Sigmoid colon (tissue), 7 donors: Measurements from ENCODE around the gene FAM13C. TPM values are rescaled to one million over a fixed set of nuclear protein-coding genes. Genes with fewer than 3 reads are reported as not detected.

ENCODE experiments used
- DNase-seq: peaks from one replicate; pipeline ENCODE4 v3.0.0-alpha.2; 2019
- H3K27ac ChIP-seq, 4 donors: fragments of 200-600 bp; sonication (generic); one replicate each; pipeline ENCODE4 v1.5.1; 2016 to 2019; ENCODE audit warnings: mild to moderate bottlenecking in 1 of 4
- H3K27me3 ChIP-seq, 3 donors: fragments of 200-600 bp; sonication (generic); one replicate each; pipeline ENCODE4 v1.5.1; 2019; ENCODE audit warnings: mild to moderate bottlenecking in 1 of 3
- H3K36me3 ChIP-seq, 4 donors: fragments of 200-600 bp; sonication (generic); one replicate each; pipeline ENCODE4 v1.5.1; 2016 to 2019
- H3K4me1 ChIP-seq, 4 donors: fragments of 200-600 bp; sonication (generic); one replicate each; pipeline ENCODE4 v1.5.1; 2017 to 2019
- H3K4me3 ChIP-seq, 4 donors: fragments of 200-600 bp; sonication (generic); one replicate each; pipeline ENCODE4 v1.5.1; 2017 to 2019; ENCODE audit warnings: mild to moderate bottlenecking in 2 of 4, moderate library complexity in 1 of 4
- H3K9me3 ChIP-seq, 4 donors: fragments of 200-600 bp in 3 of 4; sonication (generic) in 3 of 4; one replicate each; pipeline versions ENCODE4 v1.5.1 to v1.6.1; 2013 to 2019
- EP300 ChIP-seq, 4 donors: sonication (generic); formaldehyde crosslinking; IDR thresholded peaks; one replicate each; pipeline ENCODE4 v1.6.1; 2017; ENCODE audit warnings: antibody characterized with exemption in 4 of 4
- POLR2A ChIP-seq, 2 donors: fragments of 450-650 bp; IDR thresholded peaks; one replicate each; pipeline ENCODE4 v1.6.1; 2016; ENCODE audit warnings: antibody characterized with exemption in 2 of 2, mild to moderate bottlenecking in 2 of 2, moderate library complexity in 2 of 2
- POLR2AphosphoS5 ChIP-seq, 4 donors: sonication (generic); formaldehyde crosslinking; IDR thresholded peaks; one replicate each; pipeline ENCODE4 v1.6.1; 2017; ENCODE audit warnings: antibody characterized with exemption in 4 of 4
- WGBS, 2 donors: extraction: QIAGEN DNeasy Blood & Tissue Kit; methylation state at CpG; one replicate each; pipeline ENCODE4 v1.1.7; 2013; 5-methylcytosine and 5-hydroxymethylcytosine counted together
- intact Hi-C: fragments of 100-400 bp; cut with DNase I; formaldehyde crosslinking; loops from one replicate; pipeline ENCODE4 v1.15.1; 2023
- polyA plus RNA-seq, 3 donors: library from polyadenylated mRNA; stranded (reverse); fragments of 200-250 nt; gene quantifications; one replicate each; pipeline ENCODE4 v1.2.3, GENCODE V29; 2013
- total RNA-seq, 4 donors: library from RNA; depleted of rRNA; stranded (reverse); fragments of >200 nt; gene quantifications; one replicate each; pipeline ENCODE4 v1.1.0, GENCODE V29; 2016
- TF ChIP-seq, protein P1 (sequence below), 4 experiments: fragments of 450-650 bp in 3 of 4; fragments of 200-600 bp in 1 of 4; IDR thresholded peaks; one replicate each; pipeline ENCODE4 v1.5.1; 2016 to 2019; ENCODE audit warnings: antibody characterized with exemption in 4 of 4, mild to moderate bottlenecking in 3 of 4, moderate library complexity in 2 of 4
- donor health status: healthy with polysubstance abuse.
- donor health status: Bipolar disorder and iron deficiency.
- donor health status: healthy.

Gene FAM13C
- total and polyA plus RNA-seq, 7 donors, result 0.92 to 33.9 (median 13.8) TPM

DNA sequence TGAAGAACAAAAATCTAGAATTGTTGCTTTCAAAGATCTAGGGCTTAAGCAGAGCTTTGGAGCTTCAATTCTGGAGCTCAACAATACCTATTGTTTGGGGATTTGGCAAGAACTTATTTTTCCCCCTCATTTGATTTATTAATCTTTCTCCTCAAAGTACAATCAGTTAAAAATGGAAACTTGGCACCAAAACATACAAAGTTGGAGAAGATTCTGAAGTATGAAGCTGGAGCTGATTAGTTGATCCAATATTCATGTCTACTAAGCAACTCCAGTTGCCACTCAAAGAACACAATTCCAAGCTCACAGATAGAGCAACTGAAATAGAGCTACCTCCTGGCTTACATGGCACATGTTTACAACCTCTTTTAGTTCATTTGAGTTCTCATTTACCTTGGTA, 3.8 kb downstream of the FAM13C start:
- intact Hi-C loops, result no loop called here
- no peak for DNase-seq
- no peaks in the 10 kb centered on the region for H3K27me3 ChIP-seq
- H3K27ac ChIP-seq, result peak overlapping the region in 1 of 4 donors; percentile 90
- no peak for TF ChIP-seq POLR2AphosphoS5 (IDR thresholded peaks at IDR 0.05)
- TF ChIP-seq, protein P1, sequence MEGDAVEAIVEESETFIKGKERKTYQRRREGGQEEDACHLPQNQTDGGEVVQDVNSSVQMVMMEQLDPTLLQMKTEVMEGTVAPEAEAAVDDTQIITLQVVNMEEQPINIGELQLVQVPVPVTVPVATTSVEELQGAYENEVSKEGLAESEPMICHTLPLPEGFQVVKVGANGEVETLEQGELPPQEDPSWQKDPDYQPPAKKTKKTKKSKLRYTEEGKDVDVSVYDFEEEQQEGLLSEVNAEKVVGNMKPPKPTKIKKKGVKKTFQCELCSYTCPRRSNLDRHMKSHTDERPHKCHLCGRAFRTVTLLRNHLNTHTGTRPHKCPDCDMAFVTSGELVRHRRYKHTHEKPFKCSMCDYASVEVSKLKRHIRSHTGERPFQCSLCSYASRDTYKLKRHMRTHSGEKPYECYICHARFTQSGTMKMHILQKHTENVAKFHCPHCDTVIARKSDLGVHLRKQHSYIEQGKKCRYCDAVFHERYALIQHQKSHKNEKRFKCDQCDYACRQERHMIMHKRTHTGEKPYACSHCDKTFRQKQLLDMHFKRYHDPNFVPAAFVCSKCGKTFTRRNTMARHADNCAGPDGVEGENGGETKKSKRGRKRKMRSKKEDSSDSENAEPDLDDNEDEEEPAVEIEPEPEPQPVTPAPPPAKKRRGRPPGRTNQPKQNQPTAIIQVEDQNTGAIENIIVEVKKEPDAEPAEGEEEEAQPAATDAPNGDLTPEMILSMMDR (IDR thresholded peaks at IDR 0.05), result no peak
- TF ChIP-seq POLR2A (IDR thresholded peaks at IDR 0.05), result no peak
- no peak for TF ChIP-seq EP300 (IDR thresholded peaks at IDR 0.05)
- no peaks in the 10 kb centered on the region for H3K9me3 ChIP-seq
- no peak overlapping the region for H3K4me3 ChIP-seq
- H3K4me1 ChIP-seq, result peaks cover 0 to 68% (median 35%) of the 10 kb centered on the region in 4 donors
- H3K36me3 ChIP-seq, result peaks cover 0 to 7% (median 0%) of the 10 kb centered on the region in 4 donors

DNA sequence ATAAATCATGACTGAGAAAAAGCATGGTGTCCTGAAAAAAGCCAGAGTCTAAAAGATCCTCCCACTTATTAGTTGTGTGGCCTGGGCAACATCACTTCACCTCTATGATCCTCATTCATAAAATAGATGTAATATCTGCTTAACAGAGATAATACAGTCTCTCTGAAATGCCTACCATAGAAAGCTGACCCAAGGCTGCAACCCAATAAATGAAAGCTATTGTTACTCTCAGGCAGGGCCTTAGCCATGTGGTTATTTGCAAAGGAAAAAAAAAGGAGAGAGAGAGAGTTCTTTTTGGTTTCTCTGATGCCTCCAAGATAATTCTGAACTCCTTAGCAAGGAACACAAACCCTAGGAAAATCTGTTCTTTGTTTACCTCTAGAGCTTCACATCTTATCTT, 7.9 kb downstream of the FAM13C start:
- intact Hi-C loops, result no loop called here

DNA sequence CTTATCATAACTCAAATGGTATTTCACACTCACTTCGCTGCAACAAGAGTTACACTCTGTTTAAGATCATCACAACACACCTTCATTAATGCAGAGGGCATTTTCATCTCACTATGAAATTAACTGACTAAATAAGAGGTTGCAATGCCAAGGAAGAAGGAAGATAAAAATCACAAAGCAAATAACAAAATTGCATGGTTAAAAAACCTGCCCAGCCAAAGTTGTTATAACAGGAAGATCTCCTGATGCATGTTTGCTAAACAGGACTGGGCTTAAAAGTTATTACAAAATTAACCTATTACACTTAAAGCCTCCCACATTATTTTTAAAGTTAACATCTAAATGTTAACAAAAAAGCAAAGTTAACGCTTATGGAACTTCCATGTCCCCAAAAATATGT, 11.8 kb downstream of the FAM13C start:
- TF ChIP-seq EP300 (IDR thresholded peaks at IDR 0.05) (no peak), POLR2A (IDR thresholded peaks at IDR 0.05) (no peak)
- TF ChIP-seq, protein P1 (IDR thresholded peaks at IDR 0.05), result no peak
- H3K27me3 ChIP-seq, result no peaks in the 10 kb centered on the region
- intact Hi-C loops, result no loop called here
- no peak overlapping the region for H3K27ac ChIP-seq
- peaks cover 0 to 47% (median 16%) of the 10 kb centered on the region in 4 donors for H3K36me3 ChIP-seq
- DNase-seq, result no peak
- peaks cover 0 to 10% (median 3%) of the 10 kb centered on the region in 4 donors for H3K4me1 ChIP-seq
- H3K9me3 ChIP-seq, result no peaks in the 10 kb centered on the region
- no peak overlapping the region for H3K4me3 ChIP-seq
- WGBS, 2 donors, result 95 to 97% methylated on average over 2 of the region's 2 CpGs

More for the DNA sequence above, 7.9 kb downstream of the FAM13C start:
- no peak for DNase-seq
- H3K27me3 ChIP-seq, result no peaks in the 10 kb centered on the region
- H3K36me3 ChIP-seq, result peaks cover 0 to 36% (median 11%) of the 10 kb centered on the region in 4 donors
- H3K27ac ChIP-seq, result no peak overlapping the region
- no peaks in the 10 kb centered on the region for H3K9me3 ChIP-seq
- TF ChIP-seq, protein P1 (IDR thresholded peaks at IDR 0.05), result no peak
- peak in 1 of 4 donors; percentile 26 for TF ChIP-seq POLR2AphosphoS5 (IDR thresholded peaks at IDR 0.05)
- peaks cover 0 to 37% (median 12%) of the 10 kb centered on the region in 4 donors for H3K4me1 ChIP-seq
- H3K4me3 ChIP-seq, result no peak overlapping the region

DNA sequence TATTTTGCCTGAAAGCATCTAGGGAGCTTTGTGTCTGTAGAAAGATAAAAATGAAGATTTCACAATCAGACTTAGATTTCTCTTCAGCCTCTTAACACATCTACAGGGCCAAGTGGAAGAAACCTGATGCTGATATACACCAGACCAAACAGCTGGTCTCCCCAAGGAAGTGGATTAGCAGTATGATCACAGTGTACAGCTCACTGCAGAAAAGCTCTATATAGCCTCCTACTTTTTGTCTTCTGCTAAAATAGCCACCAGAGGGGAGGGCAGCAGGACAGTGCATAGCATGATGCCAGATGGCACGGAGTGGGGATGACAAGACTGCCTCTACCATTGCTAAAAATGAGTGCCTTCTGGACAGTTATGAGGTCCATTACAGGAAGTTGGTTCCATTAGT, 16.0 kb downstream of the FAM13C start:
- peaks cover 0 to 30% (median 10%) of the 10 kb centered on the region in 4 donors for H3K36me3 ChIP-seq
- 85 to 86% methylated on average over 1 of the region's 1 CpG for WGBS, 2 donors
- TF ChIP-seq, protein P1 (IDR thresholded peaks at IDR 0.05), result no peak
- TF ChIP-seq EP300 (IDR thresholded peaks at IDR 0.05) (no peak), POLR2A (IDR thresholded peaks at IDR 0.05) (no peak), POLR2AphosphoS5 (IDR thresholded peaks at IDR 0.05) (no peak)
- no peak overlapping the region for H3K4me3 ChIP-seq
- no peak for DNase-seq
- intact Hi-C loops, result no loop called here
- H3K27ac ChIP-seq, result no peak overlapping the region
- H3K9me3 ChIP-seq, result no peaks in the 10 kb centered on the region
- H3K4me1 ChIP-seq, result no peaks in the 10 kb centered on the region
- no peaks in the 10 kb centered on the region for H3K27me3 ChIP-seq

DNA sequence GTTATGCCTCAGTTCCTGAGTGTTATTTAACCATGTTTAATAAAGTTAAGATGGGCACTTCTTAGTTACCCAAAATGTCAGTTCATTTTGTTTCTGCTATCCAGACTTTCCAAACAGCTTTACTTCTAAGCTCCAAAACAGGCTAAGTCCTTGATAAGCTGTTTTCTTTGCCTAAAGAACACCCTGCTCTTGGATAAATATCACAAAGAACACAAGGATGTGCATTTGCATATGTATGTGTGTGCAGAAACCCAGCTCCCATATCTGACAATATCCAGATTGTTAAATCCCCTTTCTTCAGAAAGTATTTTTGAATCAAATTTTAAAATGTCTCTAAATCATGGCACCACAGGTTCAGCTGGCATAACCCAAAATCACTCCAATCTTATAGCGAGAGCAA, 19.6 kb downstream of the FAM13C start:
- TF ChIP-seq POLR2AphosphoS5 (IDR thresholded peaks at IDR 0.05) (no peak), EP300 (IDR thresholded peaks at IDR 0.05) (no peak), POLR2A (IDR thresholded peaks at IDR 0.05) (no peak)
- TF ChIP-seq, protein P1 (IDR thresholded peaks at IDR 0.05), result no peak
- no peak for DNase-seq
- H3K4me1 ChIP-seq, result peaks cover 0 to 13% (median 7%) of the 10 kb centered on the region in 4 donors
- intact Hi-C loops, result no loop called here
- no peaks in the 10 kb centered on the region for H3K9me3 ChIP-seq
- no peak overlapping the region for H3K27ac ChIP-seq
- 93 to 98% methylated on average over 1 of the region's 1 CpG for WGBS, 2 donors
- no peak overlapping the region for H3K4me3 ChIP-seq
- H3K27me3 ChIP-seq, result no peaks in the 10 kb centered on the region
- peaks cover 0 to 3% (median under 1%) of the 10 kb centered on the region in 4 donors for H3K36me3 ChIP-seq
